GM19397 (cell line): ENCODE results near the gene EFCAB8.
"Not testable (repeated sequence)": the region's sequence is repeated elsewhere in the genome, so short reads cannot be mapped to it uniquely, and the experiment has no call there.

Experiments used
- ATAC-seq: cut with Tn5 transposase; IDR thresholded peaks from one replicate; pipeline ENCODE4 v1.9.1; 2021; ENCODE audit warnings: mild to moderate bottlenecking, moderate library complexity; ENCODE audit not compliant: unreplicated experiment

Gene EFCAB8

GRCh38 chr20:32887492-32887891, 28.8 kb downstream of the EFCAB8 start:
- no peak for ATAC-seq

GRCh38 chr20:32888636-32889035, 29.9 kb downstream of the EFCAB8 start:
- no peak for ATAC-seq

GRCh38 chr20:32889281-32889680, 30.6 kb downstream of the EFCAB8 start:
- ATAC-seq: no peak

- ATAC-seq: no peak
Measured at GRCh38 chr20:32891491-32891890, 32.8 kb downstream of the EFCAB8 start.

- no peak for ATAC-seq
Measured at GRCh38 chr20:32891926-32892660, 33.4 kb downstream of the EFCAB8 start.

- no peak for ATAC-seq
Measured at GRCh38 chr20:32893263-32894025, 34.7 kb downstream of the EFCAB8 start.

- ATAC-seq: no peak
Measured at GRCh38 chr20:32894026-32894483, 35.3 kb downstream of the EFCAB8 start.

GRCh38 chr20:32894711-32895355, 36.1 kb downstream of the EFCAB8 start:
- no peak for ATAC-seq

GRCh38 chr20:32896521-32897280, 38.0 kb downstream of the EFCAB8 start:
- no peak for ATAC-seq

GRCh38 chr20:32898729-32899128, 40.0 kb downstream of the EFCAB8 start:
- ATAC-seq: no peak

- ATAC-seq: no peak
Measured at GRCh38 chr20:32902456-32903420, 44.0 kb downstream of the EFCAB8 start.

- no peak for ATAC-seq
Measured at GRCh38 chr20:32903666-32904175, 45.0 kb downstream of the EFCAB8 start.

GRCh38 chr20:32904678-32905077, 46.0 kb downstream of the EFCAB8 start:
- ATAC-seq: not testable (repeated sequence)

GRCh38 chr20:32906200-32906599, 47.5 kb downstream of the EFCAB8 start:
- no peak for ATAC-seq

- no peak for ATAC-seq
Measured at GRCh38 chr20:32906871-32907495, 48.3 kb downstream of the EFCAB8 start.

GRCh38 chr20:32907886-32908285, 49.2 kb downstream of the EFCAB8 start:
- ATAC-seq: no peak

GRCh38 chr20:32908334-32909292, 49.9 kb downstream of the EFCAB8 start:
- no peak for ATAC-seq

- ATAC-seq: no peak
Measured at GRCh38 chr20:32909451-32909850, 50.7 kb downstream of the EFCAB8 start.
